LoVo (cell line): ENCODE results near the gene DUSP9.
"Not testable (repeated sequence)": the region's sequence is repeated elsewhere in the genome, so short reads cannot be mapped to it uniquely, and the experiment has no call there.

Experiments used
- DNase-seq: peaks from one replicate; pipeline ENCODE4 v3.0.0-alpha.2; 2016; ENCODE audit warnings: low spot score

DUSP9 gene

GRCh38 chrX:153672531-153673427 is 25.8 kb downstream of the DUSP9 start:
- no peak for DNase-seq

- DNase-seq: no peak
Measured at GRCh38 chrX:153673428-153674218, 26.6 kb downstream of the DUSP9 start, which contains the start of gene PNCK. PNCK (minus strand) TSS chrX:153673813; CDS start chrX:153673076, 737 bp downstream.

- no peak for DNase-seq
Measured at GRCh38 chrX:153674219-153674851, 27.3 kb downstream of the DUSP9 start.

- DNase-seq: no peak
Measured at GRCh38 chrX:153681175-153681574, 34.2 kb downstream of the DUSP9 start.

- DNase-seq: not testable (repeated sequence)
Measured at GRCh38 chrX:153683486-153683885, 36.5 kb downstream of the DUSP9 start.

GRCh38 chrX:153684467-153685155 is 37.6 kb downstream of the DUSP9 start:
- no peak for DNase-seq

- no peak for DNase-seq
Measured at GRCh38 chrX:153685156-153685536, 38.1 kb downstream of the DUSP9 start.

GRCh38 chrX:153685751-153686696 is 39.0 kb downstream of the DUSP9 start:
- DNase-seq: no peak

- DNase-seq: no peak
Measured at GRCh38 chrX:153686711-153687110, 39.7 kb downstream of the DUSP9 start.

GRCh38 chrX:153687121-153688039 is 40.4 kb downstream of the DUSP9 start, which contains the start of gene SLC6A8:
SLC6A8 (plus strand) TSS chrX:153687926; CDS start chrX:153688575, 649 bp downstream.
- DNase-seq: peak; percentile 64

GRCh38 chrX:153688071-153688470 is 41.1 kb downstream of the DUSP9 start:
- no peak for DNase-seq

GRCh38 chrX:153688506-153688905 is 41.5 kb downstream of the DUSP9 start:
- no peak for DNase-seq

- peak; percentile 16 for DNase-seq
Measured at GRCh38 chrX:153688911-153689590, 42.0 kb downstream of the DUSP9 start.

- DNase-seq: peak; percentile 1
Measured at GRCh38 chrX:153689654-153690465, 42.9 kb downstream of the DUSP9 start.

- no peak for DNase-seq
Measured at GRCh38 chrX:153690466-153690865, 43.5 kb downstream of the DUSP9 start.

GRCh38 chrX:153691032-153691827 is 44.2 kb downstream of the DUSP9 start:
- DNase-seq: not testable (repeated sequence)

- no peak for DNase-seq
Measured at GRCh38 chrX:153692003-153692402, 45.0 kb downstream of the DUSP9 start.
